HG02938 (cell line): ENCODE results near the gene METTL24.
"Not testable (repeated sequence)": the region's sequence is repeated elsewhere in the genome, so short reads cannot be mapped to it uniquely, and the experiment has no call there.

Experiments
- ATAC-seq: cut with Tn5 transposase; IDR thresholded peaks from one replicate; pipeline ENCODE4 v1.9.1; 2021; ENCODE audit warnings: mild to moderate bottlenecking, moderate library complexity; ENCODE audit not compliant: unreplicated experiment

The METTL24 gene

GRCh38 chr6:110317646-110318045 is 40.5 kb downstream of the METTL24 start:
- ATAC-seq: no peak

GRCh38 chr6:110317189-110317588 is 41.0 kb downstream of the METTL24 start:
- no peak for ATAC-seq

GRCh38 chr6:110315869-110316398 is 42.2 kb downstream of the METTL24 start:
- no peak for ATAC-seq

- no peak for ATAC-seq
Observed at GRCh38 chr6:110315207-110315868, 42.8 kb downstream of the METTL24 start.

GRCh38 chr6:110310861-110311446 is 47.2 kb downstream of the METTL24 start:
- no peak for ATAC-seq

GRCh38 chr6:110309432-110309831 is 48.7 kb downstream of the METTL24 start:
- not testable (repeated sequence) for ATAC-seq

GRCh38 chr6:110307368-110307767 is 50.8 kb downstream of the METTL24 start:
- ATAC-seq: no peak

- ATAC-seq: not testable (repeated sequence)
Observed at GRCh38 chr6:110305832-110306231, 52.3 kb downstream of the METTL24 start.

GRCh38 chr6:110303692-110304091 is 54.5 kb downstream of the METTL24 start:
- not testable (repeated sequence) for ATAC-seq

GRCh38 chr6:110298916-110299315 is 59.2 kb downstream of the METTL24 start:
- no peak for ATAC-seq

- ATAC-seq: no peak
Observed at GRCh38 chr6:110298411-110298810, 59.7 kb downstream of the METTL24 start.

- ATAC-seq: no peak
Observed at GRCh38 chr6:110296241-110297025, 61.7 kb downstream of the METTL24 start.

- no peak for ATAC-seq
Observed at GRCh38 chr6:110295451-110296165, 62.5 kb downstream of the METTL24 start.

- ATAC-seq: no peak
Observed at GRCh38 chr6:110287462-110288341, 70.4 kb downstream of the METTL24 start.

- no peak for ATAC-seq
Observed at GRCh38 chr6:110285306-110286060, 72.7 kb downstream of the METTL24 start.

- no peak for ATAC-seq
Observed at GRCh38 chr6:110284855-110285254, 73.3 kb downstream of the METTL24 start.

GRCh38 chr6:110283657-110284056 is 74.5 kb downstream of the METTL24 start:
- ATAC-seq: no peak

- no peak for ATAC-seq
Observed at GRCh38 chr6:110282412-110282811, 75.7 kb downstream of the METTL24 start.

- ATAC-seq: no peak
Observed at GRCh38 chr6:110277100-110277665, 81.0 kb downstream of the METTL24 start.
